Progenitor cell of endocrine pancreas (in vitro differentiated cells): ENCODE results near the gene EIF4B. TPM values are rescaled to one million over a fixed set of nuclear protein-coding genes. Genes with fewer than 3 reads are reported as not detected.
A peak's percentile ranks its signal among the peaks of the same experiment; 100 is the strongest.

Source experiments
- DNase-seq: peaks from one replicate; pipeline ENCODE4 v3.0.0; 2021; ENCODE audit warnings: low spot score; ENCODE audit not compliant: unreplicated experiment
- H3K27ac Mint-ChIP-seq: 2 replicates; pipeline ENCODE4 v1.8.0; 2021; ENCODE audit warnings: mild to moderate bottlenecking, moderate library complexity, mixed read lengths
- H3K27me3 Mint-ChIP-seq: 2 replicates; pipeline ENCODE4 v1.8.0; 2021; ENCODE audit warnings: mixed read lengths
- H3K36me3 Mint-ChIP-seq: 2 replicates; pipeline ENCODE4 v1.8.0; 2022; ENCODE audit warnings: mixed read lengths; ENCODE audit not compliant: insufficient read depth
- H3K4me1 Mint-ChIP-seq: 2 replicates; pipeline ENCODE4 v1.8.0; 2021; ENCODE audit warnings: low read depth, mixed read lengths
- H3K4me3 Mint-ChIP-seq: 2 replicates; pipeline ENCODE4 v1.8.0; 2021; ENCODE audit warnings: low read depth, mild to moderate bottlenecking, moderate library complexity, mixed read lengths
- H3K9me3 Mint-ChIP-seq: 2 replicates; pipeline ENCODE4 v1.8.0; 2021; ENCODE audit warnings: low read depth, mixed read lengths
- total RNA-seq: library from RNA; stranded (reverse); gene quantifications from 2 replicates; pipeline ENCODE4 v1.2.1, GENCODE V29; 2021
- TF ChIP-seq, protein P1 (sequence below): fragments of 200-600 bp; sonication (generic); IDR thresholded peaks from one replicate; pipeline ENCODE4 v1.5.0; 2021; ENCODE audit warnings: antibody characterized with exemption, mild to moderate bottlenecking; ENCODE audit not compliant: unreplicated experiment

EIF4B gene
- total RNA-seq, 1 donor from 2014 or later: 447 TPM

DNA sequence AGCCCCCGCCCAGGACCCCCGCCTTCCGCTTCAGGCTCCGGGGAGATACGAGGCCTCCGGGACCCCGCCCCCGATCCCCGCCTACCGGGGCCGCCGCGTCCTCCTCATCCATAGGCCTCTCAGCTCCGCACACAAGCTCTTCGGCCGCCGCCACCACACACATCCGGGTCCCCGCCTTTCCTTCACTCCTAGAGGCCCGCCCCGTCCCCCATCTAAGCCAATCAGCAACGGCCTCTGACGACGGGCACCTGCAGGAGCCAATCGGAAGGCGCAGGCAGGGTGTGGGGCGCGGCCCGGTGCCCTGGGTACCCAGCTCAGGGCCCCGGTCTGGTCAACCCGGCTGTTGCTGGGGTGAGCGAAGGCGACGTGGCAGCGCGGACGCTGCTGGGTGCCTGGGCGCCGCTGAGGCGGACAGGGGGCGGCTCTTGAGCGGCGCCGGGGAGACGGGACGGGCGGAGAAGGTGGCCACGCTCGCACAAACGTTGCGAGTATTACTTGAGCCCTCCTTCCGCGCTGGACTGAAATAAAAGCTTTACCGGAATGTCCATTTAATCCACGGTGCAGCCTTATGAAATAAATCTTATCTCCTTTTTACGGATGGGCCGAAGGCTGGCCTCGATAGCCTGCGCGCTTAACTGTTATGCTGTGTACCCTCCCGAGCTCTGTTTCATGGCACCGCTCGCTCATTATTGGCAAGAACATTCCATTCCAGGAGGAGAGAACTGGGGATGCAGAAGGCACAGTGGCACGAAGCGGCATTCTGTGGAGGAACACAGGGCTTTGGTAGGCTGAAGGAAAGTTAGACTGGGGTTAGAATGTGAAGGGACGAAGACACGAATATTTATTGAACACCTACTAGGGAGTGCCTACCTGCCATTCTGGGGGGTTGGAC, 73.2 kb downstream of the EIF4B start, which contains the start of gene SPRYD3:
TSS of gene SPRYD3 (minus strand) at position 165 of the 892 bp plus-strand sequence. CDS start at position 108, 57 bp downstream.
- Mint-ChIP-seq H3K27ac (peak within 1 kb of the TSS; percentile 97), H3K4me3 (peak within 1 kb of the TSS; percentile 80), H3K4me1 (peaks cover 35% of the 10 kb centered on the region), H3K36me3 (peaks cover 10% of the 10 kb centered on the region), H3K27me3 (no peaks in the 10 kb centered on the region), H3K9me3 (no peaks in the 10 kb centered on the region)
- TF ChIP-seq, protein P1, sequence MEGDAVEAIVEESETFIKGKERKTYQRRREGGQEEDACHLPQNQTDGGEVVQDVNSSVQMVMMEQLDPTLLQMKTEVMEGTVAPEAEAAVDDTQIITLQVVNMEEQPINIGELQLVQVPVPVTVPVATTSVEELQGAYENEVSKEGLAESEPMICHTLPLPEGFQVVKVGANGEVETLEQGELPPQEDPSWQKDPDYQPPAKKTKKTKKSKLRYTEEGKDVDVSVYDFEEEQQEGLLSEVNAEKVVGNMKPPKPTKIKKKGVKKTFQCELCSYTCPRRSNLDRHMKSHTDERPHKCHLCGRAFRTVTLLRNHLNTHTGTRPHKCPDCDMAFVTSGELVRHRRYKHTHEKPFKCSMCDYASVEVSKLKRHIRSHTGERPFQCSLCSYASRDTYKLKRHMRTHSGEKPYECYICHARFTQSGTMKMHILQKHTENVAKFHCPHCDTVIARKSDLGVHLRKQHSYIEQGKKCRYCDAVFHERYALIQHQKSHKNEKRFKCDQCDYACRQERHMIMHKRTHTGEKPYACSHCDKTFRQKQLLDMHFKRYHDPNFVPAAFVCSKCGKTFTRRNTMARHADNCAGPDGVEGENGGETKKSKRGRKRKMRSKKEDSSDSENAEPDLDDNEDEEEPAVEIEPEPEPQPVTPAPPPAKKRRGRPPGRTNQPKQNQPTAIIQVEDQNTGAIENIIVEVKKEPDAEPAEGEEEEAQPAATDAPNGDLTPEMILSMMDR: no peak
- peak; percentile 98 for DNase-seq

DNA sequence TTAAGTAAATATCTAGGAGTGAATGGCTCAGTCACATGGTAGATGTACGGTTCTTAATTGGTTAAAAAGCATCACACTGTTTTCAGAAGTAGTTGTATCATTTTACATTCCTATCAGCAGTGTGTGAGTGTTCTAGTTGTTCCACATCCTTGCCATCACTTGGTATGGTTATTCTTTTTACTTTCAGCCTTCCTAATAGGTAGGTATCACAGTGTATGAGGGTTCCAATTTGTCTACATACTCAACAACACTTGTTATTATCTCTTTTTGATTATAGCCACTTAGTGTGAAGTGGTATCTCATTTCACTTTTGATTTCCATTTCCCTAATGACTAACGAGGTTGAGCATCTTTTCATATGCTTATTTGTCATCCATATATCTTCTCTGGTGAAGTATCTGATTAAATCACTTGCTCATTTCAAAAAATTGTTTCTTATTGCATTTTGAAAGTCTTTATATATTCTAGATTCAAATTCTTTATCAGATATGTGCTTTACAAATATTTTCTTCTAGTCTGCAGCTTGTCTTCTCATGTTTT, 76.5 kb downstream of the EIF4B start:
- Mint-ChIP-seq H3K36me3 (no peaks in the 10 kb centered on the region), H3K9me3 (no peaks in the 10 kb centered on the region), H3K4me1 (peaks cover 10% of the 10 kb centered on the region), H3K4me3 (no peak overlapping the region), H3K27me3 (no peaks in the 10 kb centered on the region), H3K27ac (no peak overlapping the region)
- TF ChIP-seq, protein P1: no peak
- no peak for DNase-seq

GRCh38 chr12:53086361-53086760, 80.1 kb downstream of the EIF4B start:
- no peak overlapping the region for H3K4me3 Mint-ChIP-seq
- TF ChIP-seq, protein P1: no peak
- no peak for DNase-seq
- no peaks in the 10 kb centered on the region for H3K27me3 Mint-ChIP-seq
- no peaks in the 10 kb centered on the region for H3K36me3 Mint-ChIP-seq
- H3K27ac Mint-ChIP-seq: no peak overlapping the region
- no peaks in the 10 kb centered on the region for H3K9me3 Mint-ChIP-seq
- H3K4me1 Mint-ChIP-seq: no peaks in the 10 kb centered on the region

DNA sequence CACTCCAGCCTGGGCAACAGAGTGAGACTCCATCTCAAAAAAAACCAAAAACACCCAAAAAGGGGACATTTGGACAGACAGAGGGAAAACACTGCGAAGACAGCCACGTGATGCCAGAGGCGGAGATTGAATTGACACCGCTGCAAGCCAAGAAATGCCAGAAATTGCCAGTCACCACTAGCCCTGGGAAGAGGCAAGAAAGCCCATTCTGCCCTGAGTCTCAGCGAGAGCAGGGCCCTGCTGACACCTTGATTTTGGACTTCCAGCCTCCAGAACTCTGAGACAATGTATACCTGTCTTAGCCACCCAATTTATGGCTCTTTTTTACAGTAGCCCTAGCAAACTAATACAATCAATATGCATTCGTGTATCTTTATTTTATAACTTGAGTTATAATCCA, 83.8 kb downstream of the EIF4B start:
- no peak for DNase-seq
- peaks cover 8% of the 10 kb centered on the region for H3K27me3 Mint-ChIP-seq
- TF ChIP-seq, protein P1: no peak
- no peaks in the 10 kb centered on the region for H3K36me3 Mint-ChIP-seq
- H3K9me3 Mint-ChIP-seq: no peaks in the 10 kb centered on the region
- peaks cover 1% of the 10 kb centered on the region for H3K4me1 Mint-ChIP-seq
- no peak overlapping the region for H3K4me3 Mint-ChIP-seq
- no peak overlapping the region for H3K27ac Mint-ChIP-seq

DNA sequence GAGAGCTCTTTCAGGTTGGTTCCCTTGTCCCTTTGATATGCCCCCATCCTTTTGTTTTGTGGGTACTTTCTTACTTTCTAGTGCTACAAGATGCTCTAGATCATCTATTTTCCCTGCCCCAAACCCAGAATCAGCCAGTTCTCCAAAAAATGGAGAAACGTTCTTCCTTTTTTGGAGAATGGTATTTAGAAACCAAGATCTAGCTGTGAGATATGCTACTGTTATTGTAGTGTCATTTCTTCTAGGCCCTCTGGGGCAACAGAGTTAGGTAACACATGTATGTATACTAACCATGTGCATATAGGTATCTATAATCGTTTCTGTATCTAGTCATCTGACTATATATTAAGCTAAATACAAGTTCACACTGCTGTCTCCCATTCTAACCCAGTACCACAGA, 84.3 kb downstream of the EIF4B start:
- Mint-ChIP-seq H3K9me3 (no peaks in the 10 kb centered on the region), H3K4me3 (no peak overlapping the region), H3K36me3 (no peaks in the 10 kb centered on the region), H3K27me3 (peaks cover 8% of the 10 kb centered on the region), H3K27ac (no peak overlapping the region), H3K4me1 (peaks cover 1% of the 10 kb centered on the region)
- TF ChIP-seq, protein P1: no peak
- no peak for DNase-seq
